KMS-11 (cell line): ENCODE data around the gene CALCR.

Source experiments
- H2AFZ ChIP-seq: fragments of 200-600 bp; sonication (generic); 2 replicates; pipeline ENCODE4 v1.6.1; 2016; ENCODE audit warnings: antibody characterized with exemption, mixed run types, low read depth
- H3K27ac ChIP-seq: fragments of 200-600 bp; sonication (generic); 2 replicates; pipeline ENCODE4 v1.6.1; 2016; ENCODE audit warnings: mild to moderate bottlenecking, mixed run types
- H3K27me3 ChIP-seq: fragments of 200-600 bp; sonication (generic); 2 replicates; pipeline ENCODE4 v1.6.1; 2017; ENCODE audit warnings: mild to moderate bottlenecking, low read depth, mixed run types, moderate library complexity; ENCODE audit not compliant: insufficient read depth
- H3K36me3 ChIP-seq: fragments of 200-600 bp; sonication (generic); 2 replicates; pipeline ENCODE4 v1.6.1; 2017; ENCODE audit warnings: mild to moderate bottlenecking, mixed run types; ENCODE audit not compliant: insufficient read depth
- H3K4me1 ChIP-seq: fragments of 200-600 bp; sonication (generic); 2 replicates; pipeline ENCODE4 v1.6.1; 2016; ENCODE audit warnings: mild to moderate bottlenecking, low read depth, mixed run types; ENCODE audit not compliant: poor library complexity, severe bottlenecking
- H3K4me2 ChIP-seq: fragments of 200-600 bp; sonication (generic); 2 replicates; pipeline ENCODE4 v1.7.0; 2016; ENCODE audit warnings: mild to moderate bottlenecking, mixed run types
- H3K4me3 ChIP-seq: fragments of 200-600 bp; sonication (generic); IDR thresholded peaks from 2 replicates; pipeline ENCODE4 v1.6.1; 2017; ENCODE audit warnings: low read depth, low read length, mixed read lengths; ENCODE audit not compliant: insufficient read depth
- H3K79me2 ChIP-seq: fragments of 200-600 bp; sonication (generic); 2 replicates; pipeline ENCODE4 v1.6.1; 2016; ENCODE audit warnings: low read depth, mixed run types; ENCODE audit not compliant: insufficient read depth
- H3K9ac ChIP-seq: fragments of 200-600 bp; sonication (generic); 2 replicates; pipeline ENCODE4 v1.6.1; 2016; ENCODE audit warnings: mild to moderate bottlenecking, mixed run types
- H4K20me1 ChIP-seq: fragments of 200-600 bp; sonication (generic); 2 replicates; pipeline ENCODE4 v1.6.1; 2016; ENCODE audit warnings: mild to moderate bottlenecking, mixed run types; ENCODE audit not compliant: insufficient read depth
- CTCF ChIP-seq: fragments of 200-600 bp; sonication (generic); conservative IDR thresholded peaks from 2 replicates; pipeline ENCODE4 v1.6.1; 2017; ENCODE audit warnings: low read depth, mild to moderate bottlenecking, antibody characterized with exemption, low read length, moderate library complexity, mixed read lengths

The CALCR gene

GRCh38 chr7:93375603-93376002 is 198.9 kb downstream of the CALCR start:
- no peak overlapping the region for H3K9ac ChIP-seq
- no peaks in the 10 kb centered on the region for H3K36me3 ChIP-seq
- H3K27me3 ChIP-seq = no peaks in the 10 kb centered on the region
- no peaks in the 10 kb centered on the region for H4K20me1 ChIP-seq
- H3K4me2 ChIP-seq = no peak overlapping the region
- H3K4me1 ChIP-seq = peaks cover 8% of the 10 kb centered on the region
- no peaks in the 10 kb centered on the region for H3K79me2 ChIP-seq
- H3K27ac ChIP-seq = no peak overlapping the region
- no peak overlapping the region for H2AFZ ChIP-seq
- no peak for TF ChIP-seq CTCF
- no peak overlapping the region for H3K4me3 ChIP-seq
